CD4-positive, alpha-beta T cell treated with Interleukin-17A for 1 hour (primary cell): Measurements from ENCODE around the gene EPHA7.

Experiments
- DNase-seq: peaks from one replicate; pipeline ENCODE4 v3.0.0-alpha.2; 2020

The EPHA7 gene

DNA sequence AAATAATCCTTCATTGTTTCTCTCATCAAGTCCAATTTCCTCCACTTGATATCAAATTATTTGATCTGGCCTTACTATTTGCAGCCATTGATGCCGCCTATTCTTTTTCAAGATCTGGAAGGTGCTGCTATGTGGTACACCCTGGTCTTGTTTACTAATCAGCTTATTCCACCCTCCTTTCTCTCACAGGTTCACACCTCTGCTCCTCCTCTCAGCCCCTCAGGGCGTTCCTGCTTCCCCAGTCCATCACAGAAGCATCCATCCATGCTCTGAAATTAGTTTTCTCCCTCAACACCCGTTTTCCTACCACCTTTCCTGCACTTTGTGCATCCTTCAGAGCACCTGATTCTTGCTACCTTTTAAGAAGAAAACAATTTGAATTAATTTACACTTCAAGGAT, 183.6 kb downstream of the EPHA7 start:
- no peak for DNase-seq

DNA sequence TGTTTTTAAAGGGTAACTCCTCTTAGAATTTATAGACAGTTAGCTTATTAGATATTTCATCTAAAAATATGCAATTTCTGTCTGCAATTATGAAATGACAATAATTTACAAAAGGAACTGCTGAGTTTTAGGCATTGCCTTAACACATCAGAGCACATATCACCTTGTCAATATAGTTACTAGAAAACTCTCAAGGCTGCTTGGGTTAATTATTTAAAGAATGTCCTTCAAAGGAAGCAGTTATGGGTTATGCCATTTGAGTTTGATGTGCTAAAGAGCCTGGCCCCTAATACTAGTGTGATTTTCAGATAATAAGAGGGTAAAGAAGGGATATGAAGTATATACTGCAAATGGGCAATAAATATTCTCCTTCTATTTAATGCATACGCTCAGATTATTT, 192.5 kb downstream of the EPHA7 start:
- DNase-seq, result no peak

DNA sequence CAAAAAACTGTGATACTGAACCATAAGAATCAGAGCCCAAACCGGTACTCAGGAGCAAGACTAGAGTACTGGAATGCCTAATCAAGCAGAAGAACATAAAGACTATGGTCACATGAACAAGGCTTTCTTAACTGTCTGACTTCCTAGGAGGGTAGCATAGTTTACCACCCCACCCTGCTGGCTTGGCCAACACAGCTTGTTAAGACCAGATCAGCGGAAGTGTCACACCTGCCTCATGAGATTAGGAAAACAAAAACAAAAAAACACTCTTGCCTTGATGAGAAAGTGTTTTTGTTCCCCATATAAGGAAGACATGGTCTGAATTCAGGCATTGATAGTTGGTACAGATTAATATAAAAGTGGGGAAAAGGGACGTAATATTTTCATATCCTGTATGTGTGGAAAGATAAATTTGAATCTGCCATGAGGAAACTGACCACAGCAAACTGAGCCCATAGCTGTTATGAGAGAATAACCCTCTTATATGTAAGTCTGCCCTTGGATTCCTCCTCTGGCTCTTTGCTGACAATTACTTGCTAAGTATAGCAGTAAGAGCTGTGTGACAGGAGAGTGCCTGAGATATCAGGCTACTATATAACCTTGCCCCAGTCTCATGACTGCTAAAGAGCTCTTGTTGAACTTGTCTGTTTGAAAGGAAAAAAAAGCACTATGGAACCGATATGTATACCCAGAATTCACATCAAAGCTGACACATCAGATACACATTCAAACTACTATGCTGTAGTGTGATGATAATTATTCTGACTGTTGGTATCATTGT, 197.1 kb downstream of the EPHA7 start:
- DNase-seq, result no peak

DNA sequence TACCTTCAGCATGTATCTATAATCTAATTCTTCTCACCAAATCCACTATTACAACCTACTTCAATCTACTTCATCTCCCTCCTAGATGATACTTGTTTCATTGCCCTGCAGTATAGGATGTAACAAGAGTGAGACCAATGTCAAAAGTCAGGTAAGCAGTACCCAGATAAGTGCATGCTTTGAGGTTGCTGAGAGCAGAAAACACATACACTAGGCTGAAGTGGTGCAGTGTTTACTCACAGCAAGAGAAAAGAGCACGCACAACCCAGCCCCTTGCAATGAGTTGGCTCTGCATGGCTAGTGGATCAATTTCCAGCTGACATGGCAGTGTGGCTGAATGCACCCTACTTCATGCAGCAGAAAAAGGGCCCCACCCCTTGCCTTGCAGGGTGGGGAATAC, 199.9 kb downstream of the EPHA7 start:
- no peak for DNase-seq

DNA sequence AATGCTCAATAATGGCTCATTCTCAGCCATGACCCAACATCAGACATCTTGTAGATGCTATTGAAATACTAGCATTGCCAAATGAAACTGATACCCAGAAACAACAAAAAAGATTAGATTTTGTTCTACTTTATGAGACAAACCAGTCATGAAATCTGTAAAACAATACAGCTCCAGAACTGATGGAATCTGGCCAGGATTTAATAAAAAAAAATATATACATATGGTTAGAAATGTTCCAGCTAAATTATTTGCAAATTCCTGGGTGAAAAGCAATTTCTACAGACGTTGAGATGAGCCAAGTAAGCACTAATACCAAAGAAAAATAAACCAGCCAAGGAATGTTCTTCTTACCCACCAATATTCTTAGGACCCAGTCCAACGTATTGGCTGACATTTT, 201.3 kb downstream of the EPHA7 start:
- DNase-seq, result no peak

- DNase-seq, result no peak
Observed at GRCh38 chr6:93213028-93213427, 206.3 kb downstream of the EPHA7 start.

GRCh38 chr6:93210908-93211307, 208.5 kb downstream of the EPHA7 start:
- no peak for DNase-seq

GRCh38 chr6:93209358-93209757, 210.0 kb downstream of the EPHA7 start:
- no peak for DNase-seq

GRCh38 chr6:93196406-93196970, 222.9 kb downstream of the EPHA7 start:
- DNase-seq, result no peak

GRCh38 chr6:93194480-93194879, 224.9 kb downstream of the EPHA7 start:
- no peak for DNase-seq

DNA sequence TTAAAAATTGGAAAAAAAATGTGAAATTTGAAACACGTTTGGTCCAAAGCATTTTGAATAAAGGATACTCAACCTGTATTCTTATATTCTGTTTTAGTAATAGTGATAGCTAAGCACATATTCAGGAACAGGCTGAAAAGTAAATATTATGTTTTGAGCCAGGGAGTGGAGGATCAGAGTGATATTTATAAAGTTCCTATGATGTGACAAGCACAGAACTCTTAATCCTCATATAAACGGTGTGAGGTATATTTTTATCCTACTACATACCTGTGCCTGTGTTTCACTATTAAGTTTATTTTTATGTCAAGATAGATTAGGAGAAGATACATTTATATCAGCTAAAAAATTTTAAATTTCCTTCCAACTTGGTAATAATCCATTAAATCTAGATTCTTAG, 225.5 kb downstream of the EPHA7 start:
- DNase-seq, result no peak
